ENCODE results near the gene ASCL2.

The ASCL2 gene

GRCh38 chr11:2308713-2309112 is 38.3 kb upstream of the ASCL2 start:
- no peak for DNase-seq (ENCODE audit: low read depth)

GRCh38 chr11:2307501-2308331 is 37.3 kb upstream of the ASCL2 start:
- no peak for DNase-seq (ENCODE audit: low read depth)

- no peak for DNase-seq (ENCODE audit: low read depth)
These were observed 36.6 kb upstream of the ASCL2 start for GRCh38 chr11:2306877-2307500.

GRCh38 chr11:2306452-2306823 is 36.0 kb upstream of the ASCL2 start:
- no peak for DNase-seq (ENCODE audit: low read depth)

GRCh38 chr11:2305788-2306451 is 35.5 kb upstream of the ASCL2 start:
- no peak for DNase-seq (ENCODE audit: low read depth)

- peak; percentile 65 for DNase-seq (ENCODE audit: low read depth)
These were observed 34.9 kb upstream of the ASCL2 start for GRCh38 chr11:2305140-2305778.

- DNase-seq (ENCODE audit: low read depth) = no peak
These were observed 34.2 kb upstream of the ASCL2 start for GRCh38 chr11:2304506-2305139.

GRCh38 chr11:2303627-2304505 is 33.5 kb upstream of the ASCL2 start:
- no peak for DNase-seq (ENCODE audit: low read depth)

GRCh38 chr11:2302896-2303626 is 32.7 kb upstream of the ASCL2 start:
- no peak for DNase-seq (ENCODE audit: low read depth)

- DNase-seq (ENCODE audit: low read depth) = no peak
These were observed 32.0 kb upstream of the ASCL2 start for GRCh38 chr11:2302306-2302895.

- peak; percentile 20 for DNase-seq (ENCODE audit: low read depth)
These were observed 31.4 kb upstream of the ASCL2 start, which contains the start of the genes C11orf21 and TSPAN32 for GRCh38 chr11:2301631-2302305. Gene C11orf21, minus strand, starts transcription at chr11:2301918. Its CDS starts 110 bp downstream, at chr11:2301808. Gene TSPAN32, plus strand, starts transcription at chr11:2302013. Its CDS starts 137 bp downstream, at chr11:2302150.

- DNase-seq (ENCODE audit: low read depth) = no peak
These were observed 30.7 kb upstream of the ASCL2 start for GRCh38 chr11:2300936-2301630.

- DNase-seq (ENCODE audit: low read depth) = no peak
These were observed 30.0 kb upstream of the ASCL2 start for GRCh38 chr11:2300290-2300935.

- no peak for DNase-seq (ENCODE audit: low read depth)
These were observed 29.4 kb upstream of the ASCL2 start for GRCh38 chr11:2299773-2300172.

GRCh38 chr11:2298795-2299761 is 28.7 kb upstream of the ASCL2 start:
- DNase-seq (ENCODE audit: low read depth) = no peak

GRCh38 chr11:2298131-2298794 is 27.9 kb upstream of the ASCL2 start:
- DNase-seq (ENCODE audit: low read depth) = no peak

Data from T follicular helper cell (primary cell).